Fibroblast of skin of left quadriceps (primary cell): ENCODE data around the gene NR3C2.
"Not testable (repeated sequence)": the region's sequence is repeated elsewhere in the genome, so short reads cannot be mapped to it uniquely, and the experiment has no call there.

Experiments
- DNase-seq, 2 experiments: peaks; one replicate each; pipeline ENCODE4 v3.0.0-alpha.2; 2013; ENCODE audit warnings: low read depth in 2 of 2

NR3C2 gene

GRCh38 chr4:148170408-148171365, 271.5 kb downstream of the NR3C2 start:
- no peak for DNase-seq

- peak; percentile 10 to 12 for DNase-seq
These were observed 276.1 kb downstream of the NR3C2 start for GRCh38 chr4:148166132-148166591.

- DNase-seq, result no peak
These were observed 277.7 kb downstream of the NR3C2 start for GRCh38 chr4:148164557-148164956.

- no peak for DNase-seq
These were observed 279.2 kb downstream of the NR3C2 start for GRCh38 chr4:148162991-148163390.

- no peak for DNase-seq
These were observed 279.7 kb downstream of the NR3C2 start for GRCh38 chr4:148162519-148162918.

- no peak for DNase-seq
These were observed 280.6 kb downstream of the NR3C2 start for GRCh38 chr4:148161601-148162000.

- no peak for DNase-seq
These were observed 282.4 kb downstream of the NR3C2 start for GRCh38 chr4:148159793-148160192.

GRCh38 chr4:148154769-148155168, 287.4 kb downstream of the NR3C2 start:
- no peak for DNase-seq

GRCh38 chr4:148152868-148153625, 289.2 kb downstream of the NR3C2 start:
- no peak for DNase-seq

GRCh38 chr4:148151806-148152205, 290.4 kb downstream of the NR3C2 start:
- DNase-seq, result no peak

- no peak for DNase-seq
These were observed 296.7 kb downstream of the NR3C2 start for GRCh38 chr4:148145475-148145874.

GRCh38 chr4:148143174-148143573, 299.0 kb downstream of the NR3C2 start:
- DNase-seq, result no peak

- no peak for DNase-seq
These were observed 300.7 kb downstream of the NR3C2 start for GRCh38 chr4:148141501-148141900.

GRCh38 chr4:148126825-148127224, 315.4 kb downstream of the NR3C2 start:
- DNase-seq, result no peak

GRCh38 chr4:148124512-148124911, 317.7 kb downstream of the NR3C2 start:
- no peak for DNase-seq

GRCh38 chr4:148123161-148123560, 319.1 kb downstream of the NR3C2 start:
- not testable (repeated sequence) for DNase-seq

GRCh38 chr4:148120216-148120615, 322.0 kb downstream of the NR3C2 start:
- no peak for DNase-seq

GRCh38 chr4:148118633-148119032, 323.6 kb downstream of the NR3C2 start:
- DNase-seq, result no peak

GRCh38 chr4:148118179-148118578, 324.0 kb downstream of the NR3C2 start:
- DNase-seq, result no peak

- no peak for DNase-seq
These were observed 325.2 kb downstream of the NR3C2 start for GRCh38 chr4:148116969-148117368.

GRCh38 chr4:148116264-148116663, 325.9 kb downstream of the NR3C2 start:
- DNase-seq, result peak; percentile 95 to 96

GRCh38 chr4:148114436-148114835, 327.8 kb downstream of the NR3C2 start:
- DNase-seq, result no peak
